ENCODE measurements around the gene CLEC3B.
"Not testable (repeated sequence)": the region's sequence is repeated elsewhere in the genome, so short reads cannot be mapped to it uniquely, and the experiment has no call there.

The CLEC3B gene

DNA sequence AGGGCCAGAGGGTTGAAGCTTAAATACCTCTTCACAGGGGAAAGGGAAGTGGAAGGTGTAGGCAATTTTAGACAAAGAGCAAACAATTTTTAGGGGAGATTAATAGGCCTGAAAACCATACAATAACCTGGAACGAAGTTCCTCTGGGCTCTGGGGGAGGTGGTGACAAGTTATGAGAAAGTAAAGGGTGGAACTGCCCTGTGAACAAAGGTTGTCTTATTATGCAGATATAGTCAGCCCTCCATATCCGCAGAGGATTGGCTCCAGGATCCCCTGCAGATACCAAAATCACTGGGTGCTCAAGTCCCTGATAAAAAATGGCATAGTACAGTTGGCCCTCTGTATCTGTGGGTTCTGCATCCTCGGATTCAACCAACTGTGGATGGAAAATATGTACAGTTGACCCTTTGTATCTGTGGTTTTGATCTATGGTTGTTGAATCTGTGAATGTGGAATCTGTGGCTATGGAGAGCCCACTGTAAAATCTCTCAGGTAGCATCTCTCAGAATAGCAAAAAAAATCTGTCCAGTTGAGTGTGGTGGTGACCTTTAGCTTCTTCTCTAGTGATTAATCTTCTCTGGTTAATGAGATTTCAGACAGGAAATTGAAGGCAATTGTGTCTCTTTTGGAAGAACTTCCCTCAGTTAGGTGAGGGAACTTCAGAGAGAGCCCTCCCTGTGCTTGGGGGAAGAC, 40.2 kb downstream of the CLEC3B start:
- no peak for DNase-seq (ENCODE audit: low spot score)

DNA sequence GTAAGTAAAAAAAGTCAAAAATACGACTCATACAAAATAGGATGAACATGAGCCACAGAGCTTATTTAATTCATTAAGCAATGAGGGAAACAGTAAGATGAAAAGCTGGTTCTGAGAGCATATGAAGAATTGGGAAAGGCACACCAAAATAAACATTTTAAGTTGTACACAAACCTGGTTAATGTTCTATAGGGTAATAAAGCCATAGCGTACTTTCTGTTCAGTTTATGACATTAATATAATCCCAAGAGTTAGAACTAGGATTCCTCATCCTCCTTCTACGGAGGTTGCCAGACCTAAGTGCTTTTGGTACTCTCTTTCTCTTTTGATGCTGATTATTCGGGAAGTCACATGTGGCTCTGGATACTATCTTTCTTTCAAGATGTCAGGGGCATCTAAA, 41.4 kb downstream of the CLEC3B start:
- no peak for DNase-seq (ENCODE audit: low spot score)

DNA sequence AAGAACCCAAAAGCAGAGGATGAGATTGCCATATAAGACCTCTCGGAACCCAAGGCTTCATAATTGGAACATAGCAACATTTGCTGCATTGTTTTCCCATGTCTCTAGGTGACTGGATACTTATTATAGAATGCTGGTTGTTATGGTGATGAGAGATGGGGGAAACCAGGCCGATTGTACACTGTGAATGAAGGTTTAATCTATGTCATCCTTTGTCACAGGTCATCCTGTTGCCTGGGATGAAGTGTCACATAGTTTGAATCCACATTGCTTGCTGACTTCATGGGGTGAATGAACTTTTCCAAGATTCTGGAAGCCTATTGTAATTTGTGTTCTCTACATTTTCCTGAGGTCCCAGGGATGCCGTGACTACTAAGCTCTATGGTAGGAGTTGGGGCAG, 41.8 kb downstream of the CLEC3B start:
- DNase-seq (ENCODE audit: low spot score), result no peak

DNA sequence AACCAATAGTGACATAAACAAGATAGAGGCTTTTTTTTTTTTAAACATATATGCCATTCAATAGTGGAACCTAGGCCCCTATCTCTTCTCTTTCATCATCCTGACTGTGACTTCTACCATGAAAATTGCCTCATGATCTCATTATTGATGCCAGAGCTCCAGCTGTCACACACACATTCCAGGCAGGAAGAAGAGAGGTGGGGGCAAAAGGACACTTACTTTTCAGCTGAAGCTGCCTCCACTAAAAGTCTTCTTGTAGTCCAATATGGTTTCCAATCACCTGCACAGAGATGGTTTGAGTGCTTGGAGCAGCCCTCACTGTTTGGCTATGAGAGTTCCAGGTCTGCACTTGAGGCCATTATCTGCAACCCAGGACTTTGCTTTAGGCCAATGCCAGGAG, 45.0 kb downstream of the CLEC3B start:
- no peak for DNase-seq (ENCODE audit: low spot score)

DNA sequence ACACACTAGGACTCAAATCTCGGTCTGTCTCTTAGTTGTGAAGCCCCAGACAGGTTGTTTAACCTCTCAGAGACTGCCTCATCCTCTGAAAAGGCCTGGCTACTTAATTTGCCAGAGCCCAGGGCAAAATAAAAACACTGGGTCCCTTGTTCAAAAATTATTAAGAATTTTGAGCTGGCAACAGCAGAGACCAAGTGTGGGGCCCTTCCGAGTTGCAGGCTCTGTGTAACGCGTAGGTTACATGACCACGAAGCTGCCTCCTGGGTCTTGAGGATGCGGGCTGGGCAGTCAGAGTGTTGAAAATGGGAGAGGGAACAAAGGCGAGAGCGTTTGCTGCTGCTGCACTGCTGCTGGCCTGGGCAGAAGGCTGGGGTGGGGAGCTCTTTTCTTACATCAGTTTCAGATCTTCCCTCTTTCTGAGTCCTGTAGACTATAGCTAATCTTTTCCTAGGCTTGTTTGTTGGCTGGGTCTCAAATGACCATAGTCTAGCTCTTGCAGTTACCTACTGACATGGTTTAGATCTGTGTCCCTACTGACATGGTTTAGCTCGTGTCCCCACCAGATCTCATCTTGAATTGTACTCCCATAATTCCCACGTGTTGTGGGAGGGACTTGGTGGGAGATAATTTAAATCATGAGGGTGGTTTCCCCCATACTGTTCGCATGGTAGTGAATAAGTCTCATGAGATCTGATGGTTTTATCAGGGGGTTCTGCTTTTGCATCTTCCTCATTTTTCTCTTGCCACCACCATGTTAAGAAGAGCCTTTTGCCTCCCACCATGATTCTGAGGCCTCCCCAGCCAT, 49.9 kb downstream of the CLEC3B start:
- DNase-seq (ENCODE audit: low spot score), result no peak

DNA sequence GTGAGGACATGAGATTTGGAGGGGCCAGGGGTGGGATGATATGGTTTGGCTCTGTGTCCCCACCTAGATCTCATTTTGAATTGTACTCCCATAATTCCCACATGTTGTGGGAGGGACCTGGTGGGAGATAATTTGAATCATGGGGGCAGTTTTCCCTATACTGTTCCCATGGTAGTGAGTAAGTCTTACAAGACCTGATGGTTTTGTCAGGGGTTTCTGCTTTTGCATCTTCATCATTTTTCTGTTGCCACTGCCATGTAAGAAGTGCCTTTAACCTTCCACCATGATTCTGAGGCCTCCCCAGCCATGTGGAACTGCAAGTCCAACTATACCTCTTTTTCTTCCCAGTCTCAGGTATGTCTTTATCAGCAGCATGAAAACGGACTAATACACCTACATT, 52.2 kb downstream of the CLEC3B start:
- DNase-seq (ENCODE audit: low spot score), result not testable (repeated sequence)

DNA sequence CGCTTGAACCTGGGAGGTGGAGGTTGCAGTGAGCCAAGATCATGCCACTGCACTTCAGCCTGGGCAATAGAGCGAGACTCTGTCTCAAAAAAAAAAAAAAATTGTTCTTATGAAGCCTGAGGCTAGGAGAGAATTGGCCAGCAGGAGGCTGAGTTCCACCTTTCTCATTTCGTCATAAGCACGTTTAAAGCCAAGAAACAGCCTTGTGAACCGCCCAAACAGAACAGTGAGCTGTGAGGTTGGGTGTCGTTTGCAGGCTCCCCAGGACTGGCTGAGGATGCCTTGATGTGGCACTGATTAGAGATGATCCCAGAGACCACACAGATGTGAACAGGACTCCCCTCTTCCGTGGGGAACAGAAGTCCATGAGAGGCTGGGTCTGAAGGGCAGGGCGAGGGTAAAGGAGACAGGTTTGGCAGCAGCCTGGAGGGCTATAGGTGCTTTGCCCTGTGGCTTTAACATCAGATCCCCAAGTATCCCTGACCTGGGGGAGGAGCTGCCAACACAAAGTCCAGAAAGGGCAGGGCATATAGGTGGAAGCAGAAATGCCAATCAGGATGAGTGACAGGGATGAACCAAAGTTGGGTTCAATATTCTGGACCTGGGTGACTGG, 52.9 kb downstream of the CLEC3B start:
- DNase-seq (ENCODE audit: low spot score), result no peak

DNA sequence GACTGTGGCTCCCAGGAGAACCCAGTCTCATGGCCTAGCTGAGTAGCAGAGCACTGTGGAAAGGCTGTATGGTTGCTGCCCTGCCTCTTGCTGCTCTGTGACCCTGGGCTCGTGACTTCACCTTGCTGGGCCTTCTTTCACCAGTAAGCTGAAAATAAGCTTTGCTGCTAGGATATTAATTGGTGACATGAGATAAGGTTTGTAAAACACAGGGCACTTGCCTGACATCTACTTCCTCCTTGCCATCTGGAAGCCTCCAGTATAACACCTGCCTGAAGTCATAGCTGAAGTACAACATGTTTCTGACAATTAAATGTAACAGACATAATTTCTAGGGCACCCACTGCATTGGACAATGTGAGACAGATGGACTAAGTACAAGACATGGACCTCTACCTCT, 53.6 kb downstream of the CLEC3B start:
- no peak for DNase-seq (ENCODE audit: low spot score)

DNA sequence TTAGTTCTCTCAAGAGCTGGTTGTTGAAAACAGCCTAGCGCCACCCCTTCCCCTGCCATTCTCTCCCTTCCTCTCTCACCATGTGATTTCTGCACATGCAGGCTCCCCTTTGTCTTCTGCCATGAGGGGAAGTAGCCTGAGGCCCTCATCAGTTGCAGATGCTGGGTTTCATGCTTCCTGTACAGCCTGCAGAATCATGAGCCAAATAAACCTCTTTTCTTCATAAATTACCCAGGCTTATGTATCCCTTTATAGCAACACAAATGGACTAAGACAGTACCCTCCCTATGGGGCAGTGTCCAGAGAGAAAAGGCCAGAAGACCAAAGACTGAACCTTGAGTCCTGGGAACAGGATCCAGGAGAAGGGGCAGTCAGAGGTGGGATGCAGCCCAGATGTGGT, 54.7 kb downstream of the CLEC3B start:
- DNase-seq (ENCODE audit: low spot score), result no peak

DNA sequence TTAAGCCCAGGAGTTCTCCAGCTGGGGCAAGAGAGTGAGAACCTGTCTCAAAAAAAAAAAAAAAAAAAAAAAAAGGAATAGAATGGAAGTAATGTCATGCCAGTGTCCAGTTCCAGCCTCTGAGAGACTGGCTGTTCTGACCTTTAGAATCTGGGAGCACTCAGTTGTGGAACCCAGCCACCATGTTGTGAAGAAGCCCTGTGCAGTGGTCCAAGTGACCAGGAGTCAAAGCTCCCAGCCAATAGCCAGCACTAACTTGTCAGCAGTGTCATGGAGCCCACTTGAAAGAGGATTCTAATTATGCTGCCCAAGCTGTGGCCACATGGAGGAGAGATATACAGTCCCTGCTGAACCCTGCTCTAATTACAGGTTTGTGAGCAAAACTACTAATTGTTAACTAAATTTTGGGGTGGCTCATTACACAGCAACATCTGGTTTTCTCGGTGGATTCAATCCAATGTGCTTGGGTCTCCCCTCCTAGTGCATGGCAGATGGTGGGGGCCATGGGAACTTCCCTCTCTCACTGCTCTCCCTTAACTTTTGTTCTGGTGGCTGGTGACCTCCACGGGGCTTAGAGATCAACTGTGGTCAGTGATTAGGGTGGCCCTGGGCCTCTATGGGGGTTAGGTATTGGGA, 55.5 kb downstream of the CLEC3B start:
- DNase-seq (ENCODE audit: low spot score), result no peak

DNA sequence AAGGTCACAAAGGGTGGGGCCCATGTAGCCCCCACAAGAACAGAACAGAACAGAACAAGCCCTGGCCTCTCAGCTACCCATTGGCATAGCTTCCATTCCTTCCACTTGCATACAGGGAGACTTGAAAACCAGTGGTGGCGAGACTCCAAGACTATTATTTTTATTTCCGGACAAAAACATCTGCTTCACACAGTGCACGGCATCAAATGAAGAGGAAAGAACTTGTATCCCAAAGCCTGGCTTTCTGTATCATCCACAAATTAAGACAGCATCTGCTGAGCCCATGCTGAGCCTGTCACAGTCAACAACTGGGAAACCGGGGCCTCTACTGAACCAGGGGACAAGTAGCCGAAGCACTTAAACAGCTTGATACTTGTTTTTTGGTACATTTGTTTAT, 56.0 kb downstream of the CLEC3B start:
- no peak for DNase-seq (ENCODE audit: low spot score)

DNA sequence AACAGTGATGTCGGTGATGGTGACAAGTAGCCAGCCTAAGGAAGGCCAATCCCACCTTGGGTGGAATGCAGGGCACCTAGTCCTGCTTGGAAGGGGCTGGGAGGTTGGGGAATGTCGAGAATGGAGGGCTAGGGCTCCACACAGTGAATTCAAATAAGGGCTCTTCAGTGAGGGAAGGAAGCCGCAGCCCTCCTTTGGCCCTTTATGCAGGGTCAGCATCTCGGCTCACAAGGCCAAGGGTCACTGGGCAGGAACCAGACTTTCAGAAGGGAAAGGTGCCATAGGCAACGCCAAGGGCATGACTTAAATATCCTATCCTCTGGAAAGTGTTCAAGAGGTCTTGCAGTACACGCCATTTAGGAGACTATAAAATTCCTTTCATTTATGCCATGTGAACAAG, 56.9 kb downstream of the CLEC3B start:
- no peak for DNase-seq (ENCODE audit: low spot score)

DNA sequence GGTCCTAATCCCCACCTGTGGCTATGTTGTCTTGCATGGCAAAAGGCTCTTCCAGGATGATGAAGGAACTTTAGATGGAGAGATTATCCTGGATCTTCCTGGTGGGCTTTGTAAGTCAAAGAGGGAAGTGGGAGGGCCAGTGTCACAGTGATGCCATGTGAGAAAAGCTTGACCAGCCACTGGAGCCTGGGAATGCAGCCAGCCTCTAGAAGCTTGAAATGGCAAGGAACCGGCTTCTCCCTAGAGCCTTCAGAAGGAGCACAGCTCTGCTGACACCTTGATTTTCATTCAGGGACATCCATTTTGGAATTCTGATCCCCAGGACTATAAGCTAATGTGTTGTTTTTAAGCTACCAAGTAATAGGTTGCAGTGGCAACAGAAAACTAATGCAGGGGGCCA, 58.3 kb downstream of the CLEC3B start:
- DNase-seq (ENCODE audit: low spot score), result no peak

DNA sequence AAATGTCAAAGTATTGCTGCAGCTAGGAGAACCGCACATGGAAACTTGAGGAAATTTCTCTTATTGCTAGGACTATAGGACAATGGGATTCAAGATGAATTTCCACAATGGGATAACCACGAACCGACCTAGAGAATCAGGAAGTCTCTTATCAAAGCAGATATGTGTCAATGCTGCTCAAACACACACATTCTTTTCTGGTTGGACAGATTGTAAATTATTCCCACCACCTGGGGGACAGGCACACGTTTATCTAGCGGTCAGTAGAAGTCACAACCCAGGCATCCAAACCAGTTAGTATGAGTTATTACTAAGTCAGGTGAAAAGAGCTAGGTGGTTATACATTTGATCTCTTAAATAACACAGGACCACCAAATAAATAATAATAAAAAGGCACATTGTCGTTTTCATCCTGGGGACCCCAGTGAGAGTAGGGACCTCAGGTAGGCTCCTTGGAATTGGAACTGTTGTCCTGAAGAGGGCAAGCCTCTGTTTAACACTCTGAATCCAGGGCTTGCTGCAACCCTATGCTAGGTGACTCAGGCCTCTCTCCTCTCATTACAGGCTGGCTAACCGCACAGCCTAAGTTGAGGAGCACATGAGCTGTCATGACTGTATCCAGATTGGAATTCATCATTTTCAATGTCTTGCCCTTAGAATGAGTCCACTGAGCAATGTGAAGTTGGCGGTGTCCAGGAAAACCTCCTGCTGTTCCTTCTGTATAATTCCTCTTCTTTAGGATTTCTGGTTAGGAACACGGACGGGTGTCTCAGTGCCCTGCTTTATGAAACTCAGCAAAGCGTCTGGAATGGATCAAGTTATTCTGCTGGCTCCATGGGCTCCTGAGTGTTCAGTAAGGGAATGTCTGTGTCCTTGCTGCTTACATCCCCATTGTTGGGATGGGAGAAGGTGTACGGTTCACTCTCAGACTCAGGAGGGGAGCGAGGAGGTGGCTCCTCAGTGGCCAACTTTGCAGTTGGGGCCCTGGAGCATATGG, 59.0 kb downstream of the CLEC3B start:
- no peak for DNase-seq (ENCODE audit: low spot score)

Data from LoVo (cell line).